CD4-positive, alpha-beta T cell treated with Interleukin-12 subunit alpha and Interleukin-12 subunit beta, for 1 hour (primary cell): ENCODE measurements around the gene ZFYVE28.

ENCODE experiments used
- DNase-seq: peaks from one replicate; pipeline ENCODE4 v3.0.0-alpha.2; 2020

The ZFYVE28 gene

DNA sequence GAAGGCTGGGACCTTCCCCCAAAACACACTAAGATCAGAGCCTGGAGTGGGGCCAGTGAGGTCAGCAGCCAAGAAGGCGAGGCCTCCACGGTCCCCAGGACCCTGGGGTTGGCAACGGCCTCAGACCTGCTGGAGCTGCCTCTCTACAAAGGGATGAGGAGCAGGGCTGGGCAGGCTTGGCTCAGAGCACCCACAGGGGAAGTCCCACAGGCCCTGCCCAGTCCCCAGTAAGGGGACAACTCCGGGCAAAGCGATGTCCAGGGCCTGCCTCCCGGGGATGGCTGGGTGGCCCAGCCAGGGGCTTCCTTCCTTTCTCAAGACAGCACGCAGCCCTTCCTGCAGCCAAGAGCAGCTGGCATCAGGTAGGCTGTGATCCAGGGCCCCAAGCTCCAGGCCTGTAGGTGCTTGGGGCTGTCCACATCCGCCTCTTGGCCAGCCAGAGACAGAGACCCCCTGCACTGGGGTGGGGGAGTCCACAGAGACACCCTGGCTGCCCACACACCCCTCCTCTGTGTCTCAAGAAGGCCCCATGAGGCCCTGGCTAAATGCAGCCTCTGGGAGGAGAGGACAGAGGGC is 162.2 kb downstream of the ZFYVE28 start:
- DNase-seq: no peak

- no peak for DNase-seq
Observed at GRCh38 chr4:2255501-2256155, 162.8 kb downstream of the ZFYVE28 start.

GRCh38 chr4:2254665-2255500 is 163.6 kb downstream of the ZFYVE28 start:
- no peak for DNase-seq

GRCh38 chr4:2253160-2254084 is 165.0 kb downstream of the ZFYVE28 start:
- no peak for DNase-seq

DNA sequence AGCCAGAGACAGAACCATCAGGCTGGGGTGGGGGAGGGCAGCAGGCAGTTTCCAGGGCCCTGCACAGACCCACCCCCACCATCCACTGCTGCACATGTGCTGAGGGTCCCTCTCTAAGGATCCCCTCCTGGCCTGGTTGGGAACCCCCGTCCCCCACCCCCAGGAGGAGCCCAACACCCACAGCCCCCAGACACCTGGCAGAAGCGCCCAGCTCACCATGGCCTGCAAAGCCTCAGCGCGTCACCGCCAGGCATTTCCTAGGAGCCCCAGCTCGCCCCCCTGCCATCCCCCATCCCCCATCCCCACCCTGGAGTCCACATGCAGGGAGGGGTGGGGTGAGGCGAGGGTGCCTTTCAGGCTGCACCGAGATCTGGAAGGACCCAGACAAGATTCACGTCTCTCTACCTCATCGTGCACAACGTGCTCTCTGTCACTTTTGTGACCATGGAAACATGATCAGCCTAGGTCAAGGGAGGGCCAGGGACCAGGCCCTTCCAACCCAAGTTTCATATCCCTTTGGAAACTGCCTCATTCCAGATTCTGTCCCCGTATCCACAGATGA is 165.8 kb downstream of the ZFYVE28 start:
- no peak for DNase-seq

GRCh38 chr4:2251795-2252529 is 166.5 kb downstream of the ZFYVE28 start:
- no peak for DNase-seq

DNA sequence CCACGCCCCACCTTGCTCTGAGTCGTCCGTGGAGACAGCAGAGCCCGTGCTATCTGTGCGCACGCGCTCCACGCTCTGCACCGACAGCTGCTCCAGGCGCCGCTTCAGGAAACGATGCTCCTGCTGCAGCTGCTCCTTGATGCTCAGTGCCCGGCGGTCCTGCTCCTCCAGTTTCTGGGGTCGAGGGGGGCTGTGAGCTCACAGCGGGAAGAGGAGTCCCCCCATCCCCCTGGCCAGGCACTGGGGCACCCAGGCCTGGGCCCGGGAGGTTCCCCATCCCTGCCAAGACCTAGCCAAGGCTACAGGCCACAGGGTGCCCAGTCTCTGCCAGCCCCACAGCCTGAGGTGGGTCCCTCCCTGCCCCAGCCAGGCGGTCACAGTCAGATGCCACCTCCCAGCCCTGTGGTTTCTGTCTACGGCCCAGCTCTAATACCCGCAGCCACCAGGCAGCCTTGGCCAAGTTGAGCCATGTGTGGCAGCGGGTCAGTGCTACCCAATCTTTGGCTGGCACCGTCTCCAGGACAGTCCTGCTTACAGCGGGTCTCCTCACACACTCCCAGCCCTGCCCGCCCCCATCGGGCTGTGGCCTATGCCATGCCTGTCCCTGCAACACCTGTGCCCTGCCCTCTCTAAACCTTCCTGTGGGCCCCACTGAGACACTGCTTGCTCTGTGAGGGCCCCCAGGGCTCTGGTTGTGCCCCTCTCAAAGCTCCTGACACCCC is 167.2 kb downstream of the ZFYVE28 start:
- DNase-seq: no peak

DNA sequence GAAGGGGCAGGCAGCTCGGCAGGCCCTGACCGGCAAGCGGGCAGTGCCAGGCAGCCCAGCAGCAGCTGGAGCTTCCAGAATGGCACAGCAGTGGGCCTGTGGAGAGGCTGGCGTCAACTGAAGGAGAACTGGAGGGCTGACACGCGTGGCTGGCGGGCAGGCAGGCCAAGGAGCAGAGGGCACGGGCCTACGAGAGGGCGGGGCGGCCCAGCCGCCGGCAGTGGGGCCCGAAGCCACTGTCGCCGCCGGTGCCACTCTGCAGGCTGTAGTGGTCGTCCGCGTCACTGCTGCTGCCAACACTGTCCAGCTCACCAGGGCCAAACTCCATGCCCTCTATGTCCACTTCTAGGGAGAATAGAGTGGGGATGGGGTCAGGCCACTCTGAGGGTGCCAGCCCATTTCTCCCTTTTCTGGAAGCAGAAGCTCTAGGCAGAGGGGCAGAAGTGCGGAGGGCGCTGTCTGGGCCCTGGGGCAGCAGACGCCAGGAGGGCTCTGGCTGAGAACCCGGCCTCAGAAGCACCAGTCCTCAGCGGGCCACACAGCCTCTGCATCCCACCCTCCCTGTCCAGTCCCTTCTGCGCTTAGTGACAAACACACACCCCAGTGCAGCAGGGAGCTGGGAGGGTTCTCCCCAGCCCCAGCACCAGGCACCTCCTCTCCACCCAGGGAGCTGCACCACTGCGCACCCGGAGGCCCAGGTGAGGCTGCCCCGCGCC is 167.9 kb downstream of the ZFYVE28 start:
- DNase-seq: no peak

DNA sequence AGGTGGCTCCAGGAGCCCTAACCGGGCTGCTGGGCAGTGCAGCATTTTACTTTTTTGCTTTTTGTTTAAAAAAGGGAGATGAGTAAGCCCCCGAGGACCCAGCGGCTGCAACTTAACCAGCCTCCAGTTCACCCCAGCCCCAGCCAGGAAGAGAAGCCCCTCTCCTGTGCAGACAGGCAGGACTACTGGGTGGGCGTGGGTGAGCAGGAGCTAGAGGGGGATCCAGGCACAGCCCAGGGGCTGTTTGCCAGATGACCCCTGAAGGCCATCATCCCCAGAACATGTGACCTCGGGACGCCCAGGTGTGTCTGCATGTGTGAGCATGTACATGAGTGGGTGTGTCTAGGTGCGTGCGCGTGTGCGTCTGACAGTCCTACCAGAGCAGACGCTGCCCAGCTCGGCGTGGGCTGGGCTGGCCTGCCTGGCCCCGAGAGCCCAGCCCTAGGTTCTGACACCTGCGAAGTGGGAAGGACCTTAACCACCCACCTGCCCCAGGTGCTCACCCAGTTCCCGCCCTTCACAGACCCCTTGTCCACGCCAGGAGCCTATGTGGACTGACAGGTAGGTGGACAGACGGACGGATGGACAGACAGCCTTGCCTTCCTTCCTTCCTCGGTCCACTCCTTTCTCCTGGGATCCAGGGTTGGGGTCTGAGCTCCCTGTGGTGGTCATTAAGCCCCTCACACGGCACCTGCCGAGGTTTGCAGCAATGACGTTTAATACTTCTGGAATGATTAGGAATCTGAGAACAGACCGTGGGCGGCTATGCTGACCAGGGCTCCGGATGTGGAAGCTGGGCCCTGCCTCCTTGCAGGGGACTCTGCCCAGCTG is 168.7 kb downstream of the ZFYVE28 start:
- no peak for DNase-seq

GRCh38 chr4:2248821-2249261 is 169.6 kb downstream of the ZFYVE28 start:
- no peak for DNase-seq

GRCh38 chr4:2248044-2248780 is 170.2 kb downstream of the ZFYVE28 start:
- DNase-seq: no peak

- DNase-seq: no peak
Observed at GRCh38 chr4:2247128-2248043, 171.1 kb downstream of the ZFYVE28 start.

GRCh38 chr4:2246384-2247127 is 171.9 kb downstream of the ZFYVE28 start:
- no peak for DNase-seq

- no peak for DNase-seq
Observed at GRCh38 chr4:2245787-2246275, 172.6 kb downstream of the ZFYVE28 start.

- DNase-seq: no peak
Observed at GRCh38 chr4:2245057-2245786, 173.2 kb downstream of the ZFYVE28 start.
